Mesendoderm (in vitro differentiated cells): ENCODE results near the gene FKBP6.
"Not testable (repeated sequence)": the region's sequence is repeated elsewhere in the genome, so short reads cannot be mapped to it uniquely, and the experiment has no call there.

Source experiments
- DNase-seq: peaks from one replicate; pipeline ENCODE4 v3.0.0; 2013
- H2AK5ac ChIP-seq: 2 replicates; pipeline ENCODE4 v1.6.1; 2013; ENCODE audit warnings: low read length, inconsistent platforms
- H2BK120ac ChIP-seq: 2 replicates; pipeline ENCODE4 v1.6.1; 2013; ENCODE audit warnings: low read depth, mild to moderate bottlenecking, low read length, moderate library complexity, mixed read lengths
- H2BK15ac ChIP-seq: replicated peaks from 2 replicates; pipeline ENCODE4 v1.6.1; 2013; ENCODE audit warnings: low read depth, mild to moderate bottlenecking, moderate library complexity
- H2BK5ac ChIP-seq: 2 replicates; pipeline ENCODE4 v1.6.1; 2013; ENCODE audit warnings: low read length, inconsistent platforms
- H3K18ac ChIP-seq: 2 replicates; pipeline ENCODE4 v1.6.1; 2013; ENCODE audit warnings: mild to moderate bottlenecking, low read length, mixed read lengths
- H3K23ac ChIP-seq: one replicate; pipeline ENCODE4 v1.6.1; 2013; ENCODE audit warnings: low read length
- H3K27ac ChIP-seq: 2 replicates; pipeline ENCODE4 v1.5.1; 2013; ENCODE audit warnings: low read depth, mild to moderate bottlenecking, inconsistent platforms, low read length, moderate library complexity
- H3K27me3 ChIP-seq: 2 replicates; pipeline ENCODE4 v1.6.1; 2013; ENCODE audit warnings: low read length, control low read depth, mild to moderate bottlenecking, inconsistent platforms; ENCODE audit not compliant: insufficient read depth, poor library complexity
- H3K36me3 ChIP-seq: 2 replicates; pipeline ENCODE4 v1.6.1; 2013; ENCODE audit warnings: low read length, inconsistent platforms; ENCODE audit not compliant: control insufficient read depth, insufficient read depth
- H3K4ac ChIP-seq: one replicate; pipeline ENCODE4 v1.6.1; 2013; ENCODE audit warnings: low read depth, mild to moderate bottlenecking, low read length, moderate library complexity
- H3K4me1 ChIP-seq: 2 replicates; pipeline ENCODE4 v1.6.1; 2013; ENCODE audit warnings: low read depth, low read length, inconsistent platforms; ENCODE audit not compliant: control insufficient read depth
- H3K4me2 ChIP-seq: 2 replicates; pipeline ENCODE4 v1.6.1; 2013; ENCODE audit warnings: low read length
- H3K4me3 ChIP-seq: 2 replicates; pipeline ENCODE4 v1.5.1; 2013; ENCODE audit warnings: mild to moderate bottlenecking, low read length
- H3K56ac ChIP-seq: one replicate; pipeline ENCODE4 v1.6.1; 2013; ENCODE audit warnings: low read length
- H3K79me1 ChIP-seq: 2 replicates; pipeline ENCODE4 v1.6.1; 2013; ENCODE audit warnings: low read length, inconsistent platforms
- H3K79me2 ChIP-seq: 2 replicates; pipeline ENCODE4 v1.6.1; 2013; ENCODE audit warnings: mild to moderate bottlenecking, low read length; ENCODE audit not compliant: control insufficient read depth, insufficient read depth
- H3K9ac ChIP-seq: 2 replicates; pipeline ENCODE4 v1.6.1; 2013; ENCODE audit warnings: low read length, inconsistent platforms
- H4K5ac ChIP-seq: one replicate; pipeline ENCODE4 v1.6.1; 2013; ENCODE audit warnings: low read length
- H4K8ac ChIP-seq: one replicate; pipeline ENCODE4 v1.6.1; 2013; ENCODE audit warnings: low read depth, mild to moderate bottlenecking, control low read depth, low read length, moderate library complexity
- WGBS: extraction: QIAGEN DNeasy Blood & Tissue Kit; methylation state at CpG from one replicate; pipeline ENCODE4 v1.1.7; 2013; ENCODE audit warnings: low lambda C conversion rate, missing lambda C conversion rate; ENCODE audit not compliant: insufficient coverage; ENCODE audit errors: extremely low coverage; 5-methylcytosine and 5-hydroxymethylcytosine counted together

The FKBP6 gene

GRCh38 chr7:73358590-73359275 lies 30.8 kb downstream of the FKBP6 start:
- Histone ChIP-seq H3K23ac (no peak overlapping the region), H3K18ac (no peak overlapping the region), H2BK120ac (no peak overlapping the region), H3K4ac (no peak overlapping the region), H3K79me2 (no peaks in the 10 kb centered on the region), H2AK5ac (no peak overlapping the region), H2BK5ac (no peak overlapping the region), H4K5ac (no peak overlapping the region), H3K9ac (no peak overlapping the region), H3K4me3 (no peak overlapping the region), H3K56ac (no peak overlapping the region), H3K79me1 (no peaks in the 10 kb centered on the region), H3K4me2 (no peak overlapping the region), H3K27ac (no peak overlapping the region), H2BK15ac (no peak overlapping the region), H3K4me1 (no peaks in the 10 kb centered on the region), H3K27me3 (no peaks in the 10 kb centered on the region), H3K36me3 (no peaks in the 10 kb centered on the region), H4K8ac (no peak overlapping the region)
- DNase-seq: no peak
- no CpG with 5 or more reads among the region's 21 CpGs for WGBS

DNA sequence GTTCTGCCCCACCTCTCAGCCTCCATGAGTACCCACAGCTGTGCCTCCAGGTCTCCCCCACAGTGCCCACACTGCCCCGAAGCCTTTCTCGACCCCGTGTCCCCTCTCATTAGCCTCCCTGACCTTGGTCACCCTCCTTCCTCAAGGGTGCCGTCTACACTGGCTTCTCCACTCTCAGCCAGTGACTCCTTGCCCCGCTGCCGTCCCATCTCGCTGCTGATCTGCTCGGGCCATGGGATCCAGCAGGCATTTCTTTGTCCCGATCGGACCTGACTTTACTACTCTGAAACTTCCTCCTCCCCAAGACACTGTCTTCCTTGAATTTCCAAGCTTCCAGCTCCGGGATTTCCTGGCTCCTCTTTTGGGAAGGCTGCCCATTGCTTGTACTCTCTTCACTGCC lies 31.3 kb downstream of the FKBP6 start:
- Histone ChIP-seq H3K27ac (no peak overlapping the region), H2AK5ac (no peak overlapping the region), H3K27me3 (no peaks in the 10 kb centered on the region), H3K4me2 (no peak overlapping the region), H3K56ac (no peak overlapping the region), H3K4ac (no peak overlapping the region), H3K79me1 (no peaks in the 10 kb centered on the region), H4K5ac (no peak overlapping the region), H3K4me1 (no peaks in the 10 kb centered on the region), H3K79me2 (no peaks in the 10 kb centered on the region), H3K9ac (no peak overlapping the region), H2BK15ac (no peak overlapping the region), H3K18ac (no peak overlapping the region), H4K8ac (no peak overlapping the region), H3K4me3 (no peak overlapping the region), H2BK120ac (no peak overlapping the region), H3K23ac (no peak overlapping the region), H2BK5ac (no peak overlapping the region), H3K36me3 (no peaks in the 10 kb centered on the region)
- no peak for DNase-seq
- no CpG with 5 or more reads among the region's 11 CpGs for WGBS

GRCh38 chr7:73359746-73360375 lies 31.9 kb downstream of the FKBP6 start:
- no peak overlapping the region for H4K5ac ChIP-seq
- H3K23ac ChIP-seq: no peak overlapping the region
- no CpG with 5 or more reads among the region's 13 CpGs for WGBS
- H2BK120ac ChIP-seq: no peak overlapping the region
- no peaks in the 10 kb centered on the region for H3K79me2 ChIP-seq
- H3K36me3 ChIP-seq: no peaks in the 10 kb centered on the region
- no peak for DNase-seq
- H3K18ac ChIP-seq: no peak overlapping the region
- no peak overlapping the region for H2BK15ac ChIP-seq
- H3K4me3 ChIP-seq: no peak overlapping the region
- no peak overlapping the region for H3K4ac ChIP-seq
- H3K9ac ChIP-seq: no peak overlapping the region
- no peaks in the 10 kb centered on the region for H3K27me3 ChIP-seq
- H3K56ac ChIP-seq: no peak overlapping the region
- no peak overlapping the region for H3K4me2 ChIP-seq
- H3K4me1 ChIP-seq: no peaks in the 10 kb centered on the region
- H3K79me1 ChIP-seq: no peaks in the 10 kb centered on the region
- H4K8ac ChIP-seq: no peak overlapping the region
- no peak overlapping the region for H3K27ac ChIP-seq
- H2AK5ac ChIP-seq: no peak overlapping the region
- H2BK5ac ChIP-seq: no peak overlapping the region

GRCh38 chr7:73360590-73360989 lies 32.6 kb downstream of the FKBP6 start:
- no CpG with 5 or more reads among the region's 1 CpG for WGBS
- not testable (repeated sequence) for H4K8ac ChIP-seq, H2BK120ac ChIP-seq, H3K27me3 ChIP-seq, H3K4ac ChIP-seq, H3K18ac ChIP-seq, H2BK15ac ChIP-seq, H3K4me1 ChIP-seq, H3K79me2 ChIP-seq, H3K56ac ChIP-seq, H2AK5ac ChIP-seq, DNase-seq, H3K79me1 ChIP-seq, H3K4me2 ChIP-seq, H3K36me3 ChIP-seq, H3K4me3 ChIP-seq, H3K9ac ChIP-seq, H4K5ac ChIP-seq, H3K23ac ChIP-seq, H3K27ac ChIP-seq, H2BK5ac ChIP-seq

- no peak overlapping the region for H3K4me3 ChIP-seq
- no peak overlapping the region for H3K56ac ChIP-seq
- no peak overlapping the region for H2BK120ac ChIP-seq
- H3K27me3 ChIP-seq: no peaks in the 10 kb centered on the region
- H2BK5ac ChIP-seq: no peak overlapping the region
- no peak overlapping the region for H3K27ac ChIP-seq
- H4K5ac ChIP-seq: no peak overlapping the region
- H3K4me2 ChIP-seq: no peak overlapping the region
- no peaks in the 10 kb centered on the region for H3K36me3 ChIP-seq
- no CpG with 5 or more reads among the region's 28 CpGs for WGBS
- no peak overlapping the region for H3K4ac ChIP-seq
- H3K79me1 ChIP-seq: no peaks in the 10 kb centered on the region
- H3K79me2 ChIP-seq: no peaks in the 10 kb centered on the region
- no peak overlapping the region for H4K8ac ChIP-seq
- H2AK5ac ChIP-seq: no peak overlapping the region
- no peak overlapping the region for H3K9ac ChIP-seq
- no peak overlapping the region for H3K23ac ChIP-seq
- no peak overlapping the region for H3K18ac ChIP-seq
- DNase-seq: no peak
- H3K4me1 ChIP-seq: no peaks in the 10 kb centered on the region
- no peak overlapping the region for H2BK15ac ChIP-seq
Observed at GRCh38 chr7:73363225-73364005, 35.5 kb downstream of the FKBP6 start.
